ENCODE data around the gene GAREM2. TPM values are rescaled to one million over a fixed set of nuclear protein-coding genes. Genes with fewer than 3 reads are reported as not detected.

Gene GAREM2
- polyA plus RNA-seq, 1 of the 3 experiments (the other 2 are of a cell fraction), result 3.7 TPM

DNA sequence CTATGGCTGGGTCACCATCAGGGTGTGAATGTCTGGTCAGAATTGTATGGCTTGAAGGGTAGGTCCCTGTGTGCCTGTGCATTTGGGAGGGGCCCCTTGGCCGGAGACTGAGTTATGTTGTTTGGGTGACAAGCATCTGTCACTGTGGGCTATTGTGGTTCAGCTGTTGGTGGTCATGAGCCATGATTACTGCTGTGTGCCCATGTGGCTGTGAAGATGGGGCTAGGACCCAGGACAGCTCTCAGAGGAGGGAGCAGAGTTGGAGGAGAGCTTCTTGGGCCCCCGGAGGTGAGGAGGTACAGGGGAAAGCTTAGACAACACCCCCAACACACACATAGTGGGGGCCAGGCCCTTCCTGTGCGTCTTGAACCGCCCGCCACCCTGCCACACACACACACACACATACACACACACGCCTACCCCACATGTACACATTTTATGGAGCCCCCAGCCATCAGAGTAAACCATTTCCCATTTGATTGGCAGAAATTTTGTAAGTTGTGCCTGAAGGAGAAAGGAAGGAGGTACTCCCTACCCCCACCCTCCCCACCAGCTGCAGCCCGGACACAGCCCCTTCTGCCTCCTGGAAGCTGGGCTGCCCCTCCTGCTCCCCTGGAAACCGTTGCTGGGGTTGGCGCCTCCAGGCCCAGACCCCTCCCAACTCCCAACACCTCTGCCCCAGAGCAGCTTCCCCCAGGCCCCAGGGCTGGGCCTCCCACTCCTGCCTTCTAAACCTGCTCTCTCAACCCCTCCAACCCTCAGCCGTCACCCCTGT, 2.0 kb downstream of the GAREM2 start:
- H3K4me2 ChIP-seq, result no peak overlapping the region
- H4K20me1 ChIP-seq (ENCODE audit: insufficient read depth), result no peaks in the 10 kb centered on the region
- H2AFZ ChIP-seq (ENCODE audit: low read depth), result no peak overlapping the region
- no peak overlapping the region for H3K27ac ChIP-seq (ENCODE audit: low read depth in 2 of 2, low read length in 1 of 2)
- CTCF ChIA-PET, result interaction anchor here (0.6 to 2.2 kb wide), 9 partner anchors 29 to 494 kb away, joined by 3 to 6 read pairs (median 3); no protein-coding TSS in a partner anchor
- no peaks in the 10 kb centered on the region for H3K36me3 ChIP-seq (replicated peaks in 1 of 2; ENCODE audit: control insufficient read depth in 1 of 2, insufficient read depth in 2 of 2, low read length in 1 of 2)
- no peaks in the 10 kb centered on the region for H3K9me2 ChIP-seq
- no peaks in the 10 kb centered on the region for H3F3A ChIP-seq (replicated peaks; ENCODE audit: insufficient read depth)
- peak; percentile 41 for DNase-seq
- POLR2A ChIA-PET, result no interaction called here
- H3K9ac ChIP-seq, result no peak overlapping the region
- H3K4me3 ChIP-seq (ENCODE audit: low read depth in 2 of 2, low read length in 1 of 2), result no peak overlapping the region
- H3K79me2 ChIP-seq (ENCODE audit: insufficient read depth), result no peaks in the 10 kb centered on the region
- peaks cover 0 to 19% of the 10 kb centered on the region in 2 experiments; a peak in 1 of 4 replicates for H3K4me1 ChIP-seq (ENCODE audit: control insufficient read depth in 1 of 2, insufficient read depth in 2 of 2, low read depth in 1 of 2, low read length in 1 of 2)
- TF ChIP-seq, protein P1, sequence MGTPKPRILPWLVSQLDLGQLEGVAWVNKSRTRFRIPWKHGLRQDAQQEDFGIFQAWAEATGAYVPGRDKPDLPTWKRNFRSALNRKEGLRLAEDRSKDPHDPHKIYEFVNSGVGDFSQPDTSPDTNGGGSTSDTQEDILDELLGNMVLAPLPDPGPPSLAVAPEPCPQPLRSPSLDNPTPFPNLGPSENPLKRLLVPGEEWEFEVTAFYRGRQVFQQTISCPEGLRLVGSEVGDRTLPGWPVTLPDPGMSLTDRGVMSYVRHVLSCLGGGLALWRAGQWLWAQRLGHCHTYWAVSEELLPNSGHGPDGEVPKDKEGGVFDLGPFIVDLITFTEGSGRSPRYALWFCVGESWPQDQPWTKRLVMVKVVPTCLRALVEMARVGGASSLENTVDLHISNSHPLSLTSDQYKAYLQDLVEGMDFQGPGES (IDR thresholded peaks at IDR 0.05; ENCODE audit: low read depth, low read length), result no peak
- TF ChIP-seq MXI1 (IDR thresholded peaks at IDR 0.05; ENCODE audit: low read depth, low read length) (no peak), RCOR1 (IDR thresholded peaks at IDR 0.05; ENCODE audit: low read length) (no peak), FOXJ3 (CRISPR knock-in tag; IDR thresholded peaks at IDR 0.05) (no peak), EP300 (IDR thresholded peaks at IDR 0.05; ENCODE audit: borderline replicate concordance in 1 of 2, low read depth in 1 of 2, low read length in 1 of 2) (no peak), FOSL2 (IDR thresholded peaks at IDR 0.05; ENCODE audit: borderline replicate concordance, low read depth) (no peak)
- TF ChIP-seq, protein P2, sequence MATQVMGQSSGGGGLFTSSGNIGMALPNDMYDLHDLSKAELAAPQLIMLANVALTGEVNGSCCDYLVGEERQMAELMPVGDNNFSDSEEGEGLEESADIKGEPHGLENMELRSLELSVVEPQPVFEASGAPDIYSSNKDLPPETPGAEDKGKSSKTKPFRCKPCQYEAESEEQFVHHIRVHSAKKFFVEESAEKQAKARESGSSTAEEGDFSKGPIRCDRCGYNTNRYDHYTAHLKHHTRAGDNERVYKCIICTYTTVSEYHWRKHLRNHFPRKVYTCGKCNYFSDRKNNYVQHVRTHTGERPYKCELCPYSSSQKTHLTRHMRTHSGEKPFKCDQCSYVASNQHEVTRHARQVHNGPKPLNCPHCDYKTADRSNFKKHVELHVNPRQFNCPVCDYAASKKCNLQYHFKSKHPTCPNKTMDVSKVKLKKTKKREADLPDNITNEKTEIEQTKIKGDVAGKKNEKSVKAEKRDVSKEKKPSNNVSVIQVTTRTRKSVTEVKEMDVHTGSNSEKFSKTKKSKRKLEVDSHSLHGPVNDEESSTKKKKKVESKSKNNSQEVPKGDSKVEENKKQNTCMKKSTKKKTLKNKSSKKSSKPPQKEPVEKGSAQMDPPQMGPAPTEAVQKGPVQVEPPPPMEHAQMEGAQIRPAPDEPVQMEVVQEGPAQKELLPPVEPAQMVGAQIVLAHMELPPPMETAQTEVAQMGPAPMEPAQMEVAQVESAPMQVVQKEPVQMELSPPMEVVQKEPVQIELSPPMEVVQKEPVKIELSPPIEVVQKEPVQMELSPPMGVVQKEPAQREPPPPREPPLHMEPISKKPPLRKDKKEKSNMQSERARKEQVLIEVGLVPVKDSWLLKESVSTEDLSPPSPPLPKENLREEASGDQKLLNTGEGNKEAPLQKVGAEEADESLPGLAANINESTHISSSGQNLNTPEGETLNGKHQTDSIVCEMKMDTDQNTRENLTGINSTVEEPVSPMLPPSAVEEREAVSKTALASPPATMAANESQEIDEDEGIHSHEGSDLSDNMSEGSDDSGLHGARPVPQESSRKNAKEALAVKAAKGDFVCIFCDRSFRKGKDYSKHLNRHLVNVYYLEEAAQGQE (IDR thresholded peaks at IDR 0.05; ENCODE audit: low read depth, low read length), result peak; percentile 78; the same call in 1 of the 2 replicates
- TF ChIP-seq, protein P3, sequence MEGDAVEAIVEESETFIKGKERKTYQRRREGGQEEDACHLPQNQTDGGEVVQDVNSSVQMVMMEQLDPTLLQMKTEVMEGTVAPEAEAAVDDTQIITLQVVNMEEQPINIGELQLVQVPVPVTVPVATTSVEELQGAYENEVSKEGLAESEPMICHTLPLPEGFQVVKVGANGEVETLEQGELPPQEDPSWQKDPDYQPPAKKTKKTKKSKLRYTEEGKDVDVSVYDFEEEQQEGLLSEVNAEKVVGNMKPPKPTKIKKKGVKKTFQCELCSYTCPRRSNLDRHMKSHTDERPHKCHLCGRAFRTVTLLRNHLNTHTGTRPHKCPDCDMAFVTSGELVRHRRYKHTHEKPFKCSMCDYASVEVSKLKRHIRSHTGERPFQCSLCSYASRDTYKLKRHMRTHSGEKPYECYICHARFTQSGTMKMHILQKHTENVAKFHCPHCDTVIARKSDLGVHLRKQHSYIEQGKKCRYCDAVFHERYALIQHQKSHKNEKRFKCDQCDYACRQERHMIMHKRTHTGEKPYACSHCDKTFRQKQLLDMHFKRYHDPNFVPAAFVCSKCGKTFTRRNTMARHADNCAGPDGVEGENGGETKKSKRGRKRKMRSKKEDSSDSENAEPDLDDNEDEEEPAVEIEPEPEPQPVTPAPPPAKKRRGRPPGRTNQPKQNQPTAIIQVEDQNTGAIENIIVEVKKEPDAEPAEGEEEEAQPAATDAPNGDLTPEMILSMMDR (IDR thresholded peaks at IDR 0.05), result no peak
- H3K9me3 ChIP-seq, result no peaks in the 10 kb centered on the region
- no peaks in the 10 kb centered on the region for H3K27me3 ChIP-seq (ENCODE audit: insufficient read depth)
- WGBS (ENCODE audit: low lambda C conversion rate), result 84% methylated on average over 9 of the region's 10 CpGs
